Measurements from ENCODE around the gene PKNOX2.

Gene PKNOX2

DNA sequence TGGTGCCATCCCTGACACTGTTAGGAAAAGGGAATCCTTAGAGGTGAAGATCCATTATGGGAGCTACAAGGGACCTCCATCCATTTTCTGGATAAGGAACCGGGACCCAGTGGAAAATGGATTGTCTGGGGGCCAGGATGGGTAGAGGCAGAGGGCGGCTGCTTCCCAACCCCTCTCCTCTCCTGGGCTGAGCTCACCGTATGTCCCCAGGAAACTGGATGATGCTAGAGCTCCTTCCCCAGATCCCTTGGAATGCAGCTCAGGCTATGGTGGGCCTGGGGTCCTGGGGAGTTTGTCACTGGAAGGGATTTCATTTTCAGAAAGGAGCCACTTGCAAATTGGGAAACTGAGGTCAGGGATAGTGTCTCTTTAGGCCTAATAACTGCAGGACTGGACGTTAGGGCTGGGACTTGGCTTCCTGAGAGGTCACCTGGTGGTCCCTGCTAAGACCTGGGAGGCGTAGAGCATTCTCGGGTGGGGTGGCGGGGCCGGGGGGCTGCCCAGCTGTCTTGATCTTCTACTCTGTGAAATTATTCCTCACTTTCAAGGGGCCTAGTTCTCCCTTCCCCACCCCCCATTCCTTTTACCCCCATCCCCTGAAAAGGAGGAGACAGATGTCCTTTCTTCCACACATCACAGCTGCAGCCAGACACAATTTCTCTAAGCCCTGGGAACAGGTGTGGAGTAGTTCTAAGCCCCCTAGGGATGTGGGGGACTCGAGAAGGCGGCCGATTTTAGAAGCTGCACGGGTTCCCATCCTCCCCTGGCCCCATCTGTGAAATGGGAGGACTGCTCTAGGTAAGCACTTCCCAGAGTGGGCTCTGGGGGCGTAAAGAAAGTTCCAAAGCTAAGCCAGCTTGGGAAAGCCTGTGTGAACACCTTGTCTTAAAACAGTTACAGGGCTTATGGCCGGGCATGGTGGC is 99.8 kb downstream of the PKNOX2 start:
- no peak for DNase-seq

DNA sequence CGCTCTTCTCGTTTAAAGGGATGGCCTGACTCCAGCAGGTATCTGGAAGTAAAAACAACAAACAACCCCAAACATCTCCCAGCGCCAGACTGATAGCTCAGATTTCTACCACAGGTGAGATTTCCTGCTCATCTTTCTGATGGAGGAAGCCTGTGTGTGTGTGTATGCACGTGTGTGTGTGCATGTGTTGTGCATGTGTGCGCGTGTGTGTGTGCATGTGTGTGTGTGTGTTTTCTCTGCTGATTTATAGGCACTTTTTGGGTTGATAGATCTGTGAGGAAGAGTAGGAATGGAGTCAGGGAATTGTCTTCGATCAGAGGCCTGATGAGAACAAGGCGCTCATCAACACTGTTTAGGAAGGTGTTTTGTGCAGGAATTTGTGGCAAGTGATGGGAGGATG is 103.0 kb downstream of the PKNOX2 start:
- DNase-seq, result no peak

DNA sequence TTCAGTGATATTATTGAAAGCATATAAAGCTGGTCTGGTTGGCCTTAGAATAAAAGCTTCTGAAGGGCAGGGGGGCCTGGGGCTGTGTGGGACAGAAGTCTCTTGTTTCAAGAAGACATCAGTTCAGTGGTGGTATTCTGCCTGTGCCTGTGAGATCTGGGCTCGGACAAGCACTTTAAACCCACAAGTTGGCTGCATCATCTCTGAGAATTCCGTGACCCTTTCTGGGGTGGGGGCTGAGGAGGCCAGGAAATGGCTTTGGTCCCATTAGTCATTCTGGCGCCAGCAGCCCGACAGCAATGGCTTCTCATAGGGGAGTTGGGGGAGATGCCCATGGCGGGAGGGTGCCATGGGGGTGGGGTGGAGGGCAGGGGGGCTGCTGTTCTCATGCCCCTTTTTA is 104.1 kb downstream of the PKNOX2 start:
- DNase-seq, result no peak

DNA sequence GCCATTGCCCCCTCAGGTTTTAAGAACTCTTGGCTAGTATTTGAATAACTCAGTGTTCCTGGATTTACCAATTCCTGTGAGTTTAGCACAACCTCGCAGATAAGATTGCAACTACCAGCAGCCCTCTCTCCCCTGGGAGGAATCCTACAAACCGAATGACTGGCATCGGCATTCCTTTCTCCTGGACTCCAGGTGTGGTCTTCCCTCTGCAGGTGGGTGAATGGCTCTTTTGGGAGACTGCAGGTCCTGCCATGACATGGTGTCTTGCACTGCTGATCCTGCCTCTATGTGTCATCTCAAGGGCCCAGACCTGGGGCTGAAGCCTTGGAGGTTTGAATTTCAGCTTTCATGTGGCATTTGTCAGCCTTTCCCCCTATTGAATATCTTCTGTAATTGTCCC is 105.6 kb downstream of the PKNOX2 start:
- no peak for DNase-seq

DNA sequence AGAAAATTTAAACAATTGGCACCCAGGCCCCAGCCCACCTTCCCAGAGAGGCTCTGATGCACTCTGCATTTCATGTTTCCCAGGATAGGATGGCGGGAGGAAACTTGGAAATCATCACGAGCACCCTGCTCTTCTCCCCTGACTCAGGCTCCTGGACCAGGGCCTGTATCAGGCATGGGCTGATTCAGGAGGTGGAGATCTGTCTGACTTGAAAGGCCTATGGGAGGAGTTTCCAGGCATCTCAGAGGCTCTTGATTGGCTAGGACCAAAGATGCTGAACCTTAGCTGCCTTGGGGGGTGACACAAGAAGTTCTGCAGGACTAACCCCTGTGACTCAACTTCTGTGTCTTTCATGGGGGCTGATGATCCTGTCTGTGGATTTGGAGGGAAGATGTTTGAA is 106.2 kb downstream of the PKNOX2 start:
- DNase-seq, result no peak

DNA sequence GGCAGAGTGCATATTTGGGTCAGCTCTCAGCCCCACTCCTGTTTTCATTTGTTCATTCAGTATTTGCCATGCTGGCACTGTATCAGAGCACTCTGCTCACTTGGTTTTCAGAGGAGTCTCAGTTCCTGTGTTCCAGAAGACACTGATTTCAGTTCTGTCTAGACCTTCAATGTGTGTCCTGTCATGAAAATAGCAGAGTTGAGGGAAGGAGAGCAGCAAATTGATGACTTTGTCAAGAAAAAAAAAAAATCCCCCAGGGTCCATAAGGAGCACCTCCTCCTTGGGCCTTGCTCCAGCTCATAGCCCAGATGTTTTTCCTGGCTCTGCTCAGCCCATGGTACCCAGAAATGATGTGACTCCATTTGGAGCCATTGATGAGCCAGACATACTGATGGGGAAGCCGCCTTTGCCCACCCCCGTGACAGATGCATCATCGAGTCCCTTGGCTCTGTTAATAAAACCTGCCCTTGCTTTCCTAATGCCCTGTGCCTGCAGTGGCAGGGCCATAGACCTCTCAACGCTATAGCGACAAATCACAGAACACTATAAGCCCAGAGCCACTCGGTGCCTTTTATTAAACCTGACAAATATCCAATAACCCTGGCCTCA is 107.0 kb downstream of the PKNOX2 start:
- DNase-seq, result no peak

DNA sequence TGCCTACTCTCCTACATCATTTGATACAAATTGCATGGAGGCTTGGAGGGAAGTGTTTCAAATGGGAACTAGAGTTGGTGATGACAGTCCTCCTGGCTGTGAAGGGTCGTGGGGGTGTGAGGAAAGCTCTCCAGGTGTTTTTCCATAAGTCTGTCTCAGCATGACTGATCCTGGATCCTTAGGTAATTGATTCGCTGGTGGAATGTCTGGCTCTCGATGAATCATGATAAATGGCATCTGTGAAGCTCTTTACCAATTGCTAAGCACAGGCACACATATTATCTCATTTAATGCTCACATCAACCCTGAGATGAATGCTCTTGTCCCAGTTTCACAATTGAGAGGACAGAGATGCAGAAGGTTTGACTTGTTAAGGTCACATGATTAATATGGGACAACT is 107.5 kb downstream of the PKNOX2 start:
- no peak for DNase-seq

DNA sequence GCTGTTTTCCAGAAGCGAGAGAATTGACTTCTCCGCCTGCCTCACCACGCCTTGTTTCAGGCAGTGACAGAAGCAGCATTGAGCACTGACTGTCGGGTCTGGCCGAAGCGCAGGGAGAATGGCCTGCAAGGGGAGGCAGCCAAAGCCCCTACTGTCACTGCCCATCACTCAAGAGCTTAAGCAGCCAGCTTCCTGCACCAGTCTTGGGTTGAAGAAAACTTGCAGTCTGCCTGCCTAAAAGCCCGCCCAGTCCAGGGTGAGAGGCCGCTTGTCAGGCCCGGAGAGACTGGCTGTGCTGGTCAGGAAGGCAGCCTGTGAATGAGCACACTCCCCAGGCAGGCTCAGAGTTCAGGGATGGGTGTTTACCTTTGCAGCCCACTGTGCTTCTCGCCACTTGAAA is 108.3 kb downstream of the PKNOX2 start:
- DNase-seq, result no peak

DNA sequence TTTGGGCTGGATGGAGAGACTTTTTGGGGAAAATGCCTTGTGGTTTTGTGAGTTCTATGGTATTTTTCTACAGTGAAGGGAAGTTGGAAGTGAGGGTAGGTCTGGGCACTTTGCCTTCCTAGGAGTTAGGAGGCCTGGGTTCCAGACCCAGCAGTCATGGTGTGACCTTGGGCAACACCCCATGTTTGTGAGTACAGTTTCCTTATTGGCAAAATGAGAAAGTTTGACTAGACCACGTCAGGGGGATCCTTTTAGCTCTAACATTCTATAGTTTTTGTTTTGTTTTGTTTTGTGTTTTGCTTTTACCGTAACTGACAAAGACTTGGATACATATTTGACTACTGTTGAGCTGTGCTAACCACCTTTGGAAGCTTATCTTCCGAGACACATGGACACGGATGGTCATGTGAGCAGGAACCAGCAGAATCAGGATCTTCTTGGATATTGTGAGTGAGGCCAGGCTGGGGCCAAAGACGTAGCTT is 109.0 kb downstream of the PKNOX2 start:
- no peak for DNase-seq

DNA sequence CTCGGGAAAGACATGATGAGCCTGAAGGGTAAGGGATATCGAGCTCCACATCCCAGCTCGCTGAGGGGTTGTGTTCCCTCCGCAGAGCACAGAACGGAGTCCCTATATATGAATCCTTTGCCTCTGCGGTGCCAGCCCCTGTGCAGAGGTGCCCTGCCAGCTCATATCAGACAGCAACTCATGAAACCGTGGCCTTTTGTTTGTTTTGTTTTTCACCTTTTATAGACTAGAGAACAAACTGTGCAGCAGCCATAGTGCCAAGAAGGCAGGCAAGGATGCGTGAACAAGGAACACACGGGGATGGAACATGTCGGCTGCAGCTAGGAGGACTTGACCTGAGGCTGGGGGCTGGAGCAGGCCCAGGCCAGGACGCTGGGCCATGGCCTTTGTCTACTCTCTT is 109.8 kb downstream of the PKNOX2 start:
- DNase-seq, result no peak

DNA sequence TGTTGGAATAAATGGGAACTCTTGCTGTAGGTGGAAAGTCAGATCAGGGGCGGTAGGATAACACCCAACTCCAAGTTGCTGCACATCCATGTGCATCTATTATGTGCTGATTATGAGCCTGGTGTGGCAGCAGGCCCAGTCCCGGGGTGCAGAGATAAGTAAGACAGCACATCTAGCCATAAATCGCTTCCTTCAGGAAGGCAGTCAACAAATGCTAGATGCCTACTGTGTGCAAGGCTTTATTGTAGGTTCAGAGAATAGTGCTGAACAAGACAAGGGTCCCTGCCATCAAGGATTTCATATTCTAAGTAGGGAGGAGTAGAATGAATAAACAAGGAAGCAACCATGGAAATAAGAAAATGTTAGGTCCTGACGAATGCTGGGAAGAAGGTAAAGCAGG is 110.2 kb downstream of the PKNOX2 start:
- DNase-seq, result no peak

DNA sequence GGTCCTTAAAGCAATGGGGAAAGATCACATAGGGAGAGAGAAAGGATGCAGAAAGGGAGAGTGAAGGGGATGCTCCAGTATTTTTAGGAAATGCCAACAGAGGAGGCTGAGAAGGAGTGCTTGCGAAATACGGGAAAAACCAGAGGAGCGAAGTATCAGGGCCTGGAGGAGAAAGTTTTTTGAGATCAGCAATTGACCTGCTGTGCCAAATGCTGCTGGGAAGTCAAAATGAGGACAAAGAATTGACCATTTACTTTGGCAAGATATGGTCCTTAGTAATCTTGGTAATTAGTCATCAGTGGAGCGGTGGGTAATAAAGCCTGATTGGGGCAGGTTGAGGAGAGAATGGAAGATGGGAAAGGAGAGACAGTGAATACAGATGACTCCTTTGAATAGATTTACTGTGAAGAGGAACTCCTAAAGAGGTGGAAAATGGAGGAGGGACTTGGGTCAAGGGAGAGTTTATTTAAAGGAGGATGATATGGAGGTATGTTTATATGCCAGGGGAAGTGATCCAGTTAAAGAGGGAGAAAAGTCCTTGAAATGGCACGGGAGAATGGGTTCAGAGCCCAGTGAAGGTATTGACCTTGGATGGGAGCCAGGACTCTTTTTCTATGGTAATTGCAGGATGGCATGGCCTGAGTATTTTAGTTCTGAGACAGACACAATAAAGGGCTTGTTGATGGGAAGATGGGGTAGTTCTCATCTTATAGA is 111.5 kb downstream of the PKNOX2 start:
- DNase-seq, result no peak

DNA sequence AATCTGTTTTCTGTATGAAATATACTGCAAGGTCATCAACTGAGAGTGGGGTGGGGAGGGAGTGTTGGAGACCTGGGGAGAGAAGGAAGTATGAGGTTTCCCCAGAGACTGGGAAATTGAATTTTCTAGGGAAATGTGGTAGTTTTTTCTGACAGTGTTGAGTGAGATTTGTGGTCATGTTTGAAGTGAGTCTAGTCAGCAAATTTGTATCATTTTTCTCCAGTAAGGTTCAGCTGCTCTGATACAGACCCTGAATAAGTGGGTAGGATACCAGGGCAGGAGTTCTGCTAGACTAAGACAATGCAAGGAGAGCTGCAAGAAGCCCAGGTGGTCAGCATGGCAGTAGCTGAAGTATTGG is 112.0 kb downstream of the PKNOX2 start:
- no peak for DNase-seq

DNA sequence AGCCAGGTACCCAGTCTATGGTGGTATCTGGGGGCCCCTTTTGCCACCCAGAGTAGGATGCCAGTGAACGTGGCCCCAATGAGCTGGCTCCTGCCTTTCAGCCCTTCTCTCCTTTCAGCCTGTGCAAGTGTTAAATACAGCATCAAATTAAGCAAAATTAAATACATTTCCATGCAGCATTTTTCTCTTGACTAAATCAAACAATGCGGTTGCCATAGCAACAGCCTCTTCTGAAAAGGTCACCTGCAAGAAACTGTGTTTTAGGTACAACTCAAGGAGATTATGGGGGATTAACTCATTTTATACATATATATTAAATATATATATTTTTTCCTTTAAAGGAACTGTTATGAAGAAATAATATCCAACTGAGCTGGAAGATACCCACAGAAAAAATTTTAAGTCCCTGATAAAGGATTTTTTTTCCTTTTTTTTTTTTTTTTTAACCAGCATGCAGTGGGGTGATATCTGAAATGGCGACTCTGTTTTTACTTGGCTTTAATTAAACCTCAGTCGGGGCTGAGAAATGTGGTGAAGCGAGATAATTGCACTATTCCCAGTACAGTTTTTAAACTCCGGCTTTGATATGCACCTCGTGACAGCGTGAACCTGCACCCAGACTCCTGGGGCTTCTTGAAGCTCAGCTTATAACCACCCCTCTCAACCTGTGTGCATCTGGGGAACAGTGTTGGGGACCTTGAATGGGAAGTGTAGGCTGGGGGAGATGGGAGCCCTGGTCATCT is 115.3 kb downstream of the PKNOX2 start:
- DNase-seq, result no peak

DNA sequence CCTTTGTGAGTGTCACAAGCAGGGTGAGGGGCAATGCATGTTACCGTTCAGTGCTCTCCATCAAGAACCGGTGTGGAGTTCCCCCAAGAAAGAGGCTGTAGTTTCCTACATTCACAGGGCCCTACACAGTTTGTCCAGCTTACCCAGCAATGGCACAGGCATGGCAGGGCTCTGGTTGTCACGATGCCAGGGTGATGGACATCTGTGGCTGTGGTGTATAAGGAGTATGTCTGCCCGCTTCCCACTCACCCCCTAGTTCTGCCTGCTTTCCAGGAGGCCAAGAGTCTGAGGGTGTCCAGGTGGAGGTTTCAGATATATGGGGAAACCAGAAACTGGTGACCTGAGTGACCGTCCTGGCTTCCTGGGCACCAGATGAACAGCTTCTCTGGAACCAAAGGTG is 116.1 kb downstream of the PKNOX2 start:
- DNase-seq, result no peak

DNA sequence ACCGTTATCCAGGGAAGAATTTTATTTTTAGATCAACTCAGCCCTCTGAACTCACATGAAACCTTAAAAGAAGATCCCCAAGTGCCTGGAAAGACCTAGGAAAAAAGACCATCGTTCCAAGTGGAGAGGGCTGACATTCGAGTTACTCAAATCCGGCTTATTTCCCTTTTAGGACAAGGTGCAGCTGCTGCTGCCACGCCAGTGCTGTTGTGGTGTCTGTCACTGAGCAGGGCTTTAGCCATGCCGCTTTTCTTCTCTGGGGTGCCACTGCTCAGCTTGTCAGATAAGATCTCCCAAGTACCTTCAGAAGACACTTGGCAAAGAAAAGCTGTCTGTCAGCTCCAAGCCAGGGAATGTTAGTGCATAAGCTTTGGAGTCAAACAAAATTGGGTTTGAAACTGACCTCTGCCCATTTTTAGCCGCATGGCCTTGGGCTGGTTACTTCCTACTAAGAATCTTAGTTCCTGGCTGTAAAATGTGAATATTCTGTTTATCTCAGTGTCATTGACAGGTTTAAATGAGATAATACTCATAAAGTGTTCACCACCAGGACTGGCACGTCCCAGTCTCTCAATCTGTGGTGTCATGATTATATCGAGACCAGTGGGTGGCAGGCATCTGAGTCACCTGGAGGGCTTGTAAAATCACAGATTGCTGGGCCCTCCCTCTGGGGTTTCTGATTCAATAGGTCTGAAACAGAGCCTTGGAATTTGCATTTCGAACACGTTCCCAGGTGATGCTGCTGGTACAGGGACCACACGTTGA is 117.5 kb downstream of the PKNOX2 start:
- no peak for DNase-seq

DNA sequence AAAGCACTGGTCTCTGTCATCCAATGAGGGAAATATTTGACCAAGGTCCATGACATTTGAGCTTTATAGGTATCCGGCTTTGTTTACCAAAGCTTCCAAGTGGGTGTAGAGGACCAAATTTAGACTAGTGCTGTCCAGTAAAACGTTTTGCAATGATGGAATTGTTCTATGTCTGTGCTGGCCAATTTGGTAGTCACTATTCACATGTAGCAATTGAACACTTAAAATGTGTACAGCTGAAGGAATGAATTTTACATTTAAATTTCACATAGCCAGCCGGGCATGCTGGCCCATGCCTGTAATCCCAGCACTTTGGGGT is 118.0 kb downstream of the PKNOX2 start:
- DNase-seq, result no peak

DNA sequence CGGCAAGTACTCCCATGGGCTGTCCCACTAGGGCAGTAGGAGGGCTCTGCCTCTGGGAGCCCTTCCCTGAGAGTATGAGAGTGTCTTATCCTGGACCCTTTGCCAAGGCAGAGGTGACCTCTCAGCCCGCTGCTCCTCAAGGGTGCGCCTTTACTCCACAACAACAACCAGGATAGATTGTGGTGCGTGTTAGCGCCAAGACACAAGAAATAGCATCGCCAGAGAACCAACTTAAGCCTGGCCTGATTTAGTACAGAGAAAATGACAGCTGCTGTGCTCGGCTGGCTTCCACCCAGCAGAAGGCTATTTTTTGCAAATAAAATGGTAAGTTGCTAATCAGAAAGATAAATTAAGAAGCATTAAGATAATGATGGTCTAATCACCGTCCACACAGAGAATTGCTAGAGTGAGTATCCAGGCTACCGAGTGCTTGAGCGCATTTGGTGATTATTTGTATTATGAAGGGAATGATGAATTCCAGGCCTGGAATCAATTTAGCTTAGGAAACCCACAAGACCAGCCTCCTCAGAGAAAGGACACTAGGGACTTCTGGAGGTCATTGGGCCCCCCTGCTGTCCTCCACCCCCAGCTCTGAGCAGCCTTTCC is 119.8 kb downstream of the PKNOX2 start:
- DNase-seq, result no peak

DNA sequence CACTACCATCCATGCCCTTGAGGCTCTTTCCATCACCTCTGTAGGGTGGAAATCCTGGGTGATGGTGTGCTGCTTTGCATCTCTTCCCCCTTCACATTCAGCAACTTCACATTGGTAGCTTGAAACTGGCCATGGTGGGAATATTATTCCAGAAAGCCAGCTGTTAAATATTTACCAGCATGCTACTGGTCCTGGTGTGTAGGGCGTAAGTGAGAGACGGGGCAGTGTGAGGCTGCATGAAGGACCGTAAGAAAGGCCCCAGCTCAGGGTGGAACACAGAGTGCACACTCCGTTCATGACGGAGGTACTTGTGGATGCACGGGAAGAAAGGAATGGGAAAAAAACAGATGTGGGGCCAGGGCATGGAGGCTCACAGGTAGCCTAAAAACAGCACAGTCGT is 121.3 kb downstream of the PKNOX2 start:
- DNase-seq, result no peak

DNA sequence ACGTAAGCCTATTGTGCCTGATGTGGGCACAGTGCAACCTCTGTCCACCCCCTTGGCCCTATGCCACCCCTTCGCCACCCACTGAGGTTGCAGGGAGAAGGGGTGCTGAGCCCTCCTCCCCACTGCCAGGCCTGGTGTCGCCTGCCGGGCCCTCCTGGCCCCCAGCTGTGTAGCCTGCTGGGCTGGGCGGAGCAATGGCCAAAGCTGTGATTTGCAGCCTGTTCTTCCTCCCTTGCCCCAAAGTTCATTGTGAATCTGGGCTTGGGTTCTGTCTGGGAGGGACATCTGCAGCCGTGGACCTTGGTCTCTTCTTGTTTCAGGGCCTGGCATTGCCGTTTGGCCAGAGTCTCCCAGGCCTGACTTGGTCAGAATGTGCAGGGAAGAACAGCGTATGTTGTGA is 121.9 kb downstream of the PKNOX2 start:
- no peak for DNase-seq

DNA sequence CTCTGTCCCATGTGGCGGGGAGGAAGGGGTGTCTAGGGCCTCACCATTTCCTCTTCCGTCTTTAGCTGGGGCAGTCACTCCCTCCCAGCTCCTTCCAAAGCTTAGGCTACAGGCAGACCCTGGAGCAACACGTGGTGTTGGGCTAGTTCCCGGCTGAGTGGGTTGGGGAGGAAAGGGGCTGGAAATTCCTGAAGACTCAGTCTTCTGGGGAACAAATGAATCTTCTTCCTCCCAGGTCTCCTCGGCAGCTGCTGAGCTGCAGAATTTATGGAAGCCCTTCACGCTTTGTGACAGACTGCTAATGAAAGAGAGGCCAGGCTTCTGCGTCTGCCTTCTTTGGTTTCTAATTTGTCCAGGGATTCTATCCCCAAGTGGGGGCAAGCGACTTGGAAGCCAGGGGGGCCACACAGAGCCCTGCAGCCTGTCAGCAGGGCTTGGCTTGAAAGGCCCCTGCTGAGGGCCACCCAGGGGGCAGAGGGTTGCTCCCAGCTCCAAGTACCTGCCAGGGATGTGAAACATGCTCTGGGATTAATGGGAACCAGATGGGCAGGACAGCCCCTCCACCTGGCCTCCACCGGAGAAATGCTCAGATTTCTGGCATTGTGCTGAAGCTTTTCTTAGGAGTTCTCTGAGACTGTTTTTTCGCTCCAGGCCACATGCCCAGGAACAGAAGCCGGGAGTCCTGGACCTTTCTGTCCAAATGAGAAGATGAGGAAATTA is 123.1 kb downstream of the PKNOX2 start:
- no peak for DNase-seq

Data from CD4-positive, alpha-beta T cell treated with Interleukin-4 for 4 hours (primary cell).